ENCODE results near the gene OPRM1.

Gene OPRM1

GRCh38 chr6:154289818-154290508 lies 250.9 kb downstream of the OPRM1 start:
- Histone ChIP-seq H3K36me3 (no peaks in the 10 kb centered on the region), H3K27me3 (no peaks in the 10 kb centered on the region), H3K4me1 (no peaks in the 10 kb centered on the region), H3K9me3 (no peaks in the 10 kb centered on the region), H3K4me3 (ENCODE audit: low read depth, low read length) (no peak overlapping the region)
- DNase-seq = no peak
- TF ChIP-seq, protein P1, sequence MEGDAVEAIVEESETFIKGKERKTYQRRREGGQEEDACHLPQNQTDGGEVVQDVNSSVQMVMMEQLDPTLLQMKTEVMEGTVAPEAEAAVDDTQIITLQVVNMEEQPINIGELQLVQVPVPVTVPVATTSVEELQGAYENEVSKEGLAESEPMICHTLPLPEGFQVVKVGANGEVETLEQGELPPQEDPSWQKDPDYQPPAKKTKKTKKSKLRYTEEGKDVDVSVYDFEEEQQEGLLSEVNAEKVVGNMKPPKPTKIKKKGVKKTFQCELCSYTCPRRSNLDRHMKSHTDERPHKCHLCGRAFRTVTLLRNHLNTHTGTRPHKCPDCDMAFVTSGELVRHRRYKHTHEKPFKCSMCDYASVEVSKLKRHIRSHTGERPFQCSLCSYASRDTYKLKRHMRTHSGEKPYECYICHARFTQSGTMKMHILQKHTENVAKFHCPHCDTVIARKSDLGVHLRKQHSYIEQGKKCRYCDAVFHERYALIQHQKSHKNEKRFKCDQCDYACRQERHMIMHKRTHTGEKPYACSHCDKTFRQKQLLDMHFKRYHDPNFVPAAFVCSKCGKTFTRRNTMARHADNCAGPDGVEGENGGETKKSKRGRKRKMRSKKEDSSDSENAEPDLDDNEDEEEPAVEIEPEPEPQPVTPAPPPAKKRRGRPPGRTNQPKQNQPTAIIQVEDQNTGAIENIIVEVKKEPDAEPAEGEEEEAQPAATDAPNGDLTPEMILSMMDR (IDR thresholded peaks at IDR 0.05; ENCODE audit: low read depth, low read length) = no peak

DNA sequence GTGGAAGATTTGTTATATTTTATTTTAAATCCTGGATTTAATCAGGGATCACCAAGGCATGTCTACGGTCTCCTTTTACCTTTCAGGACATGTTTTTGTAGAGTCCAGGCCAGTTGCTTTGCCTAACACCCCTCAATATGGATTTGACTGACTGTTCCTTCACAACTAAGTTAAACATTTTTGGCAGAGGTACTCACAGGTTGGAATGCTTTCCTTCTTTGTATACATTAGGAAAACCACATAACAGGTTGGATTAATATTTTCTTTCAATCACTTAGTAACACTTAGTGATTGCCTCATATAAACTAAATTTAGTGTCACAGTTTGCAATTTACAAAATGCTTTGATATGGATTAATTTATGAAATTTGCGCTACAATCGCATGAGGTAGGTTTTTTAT lies 253.0 kb downstream of the OPRM1 start:
- DNase-seq = no peak
- TF ChIP-seq, protein P1 (IDR thresholded peaks at IDR 0.05; ENCODE audit: low read depth, low read length) = no peak
- Histone ChIP-seq H3K4me3 (ENCODE audit: low read depth, low read length) (no peak overlapping the region), H3K9me3 (no peaks in the 10 kb centered on the region), H3K4me1 (no peaks in the 10 kb centered on the region), H3K36me3 (no peaks in the 10 kb centered on the region), H3K27me3 (no peaks in the 10 kb centered on the region)

DNA sequence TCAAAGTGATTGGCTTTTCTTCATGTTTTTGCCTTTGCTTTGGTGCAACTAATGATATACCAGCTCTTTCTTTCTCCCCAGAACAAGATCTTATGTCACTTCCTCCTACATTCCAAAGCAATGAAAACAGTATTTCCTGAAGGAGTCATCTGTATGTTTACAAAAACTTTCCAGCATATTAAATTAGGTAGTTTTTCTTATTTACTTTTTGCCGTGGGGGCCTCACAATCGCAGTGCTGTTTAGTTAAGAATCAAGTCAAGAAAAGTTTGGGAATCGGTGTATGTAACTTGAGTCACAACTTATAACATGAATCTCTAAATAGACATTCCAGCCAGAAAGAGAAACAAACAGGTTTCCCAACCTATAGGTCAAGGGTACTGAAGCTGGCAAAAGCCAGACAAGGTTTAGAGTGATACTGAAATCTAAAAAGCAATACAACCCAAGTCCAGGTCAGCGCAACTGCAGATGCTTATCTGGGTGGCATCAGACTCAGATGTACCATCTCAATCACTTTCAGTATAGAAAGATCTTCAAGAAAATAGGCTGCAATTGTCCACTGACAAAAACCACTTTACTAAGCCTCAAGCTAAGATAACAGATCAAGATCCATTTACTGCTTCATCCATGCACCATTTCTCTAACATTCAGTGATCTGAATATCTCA lies 253.9 kb downstream of the OPRM1 start:
- Histone ChIP-seq H3K36me3 (no peaks in the 10 kb centered on the region), H3K4me3 (ENCODE audit: low read depth, low read length) (no peak overlapping the region), H3K27me3 (no peaks in the 10 kb centered on the region), H3K9me3 (no peaks in the 10 kb centered on the region), H3K4me1 (no peaks in the 10 kb centered on the region)
- no peak for DNase-seq
- TF ChIP-seq, protein P1 (IDR thresholded peaks at IDR 0.05; ENCODE audit: low read depth, low read length) = no peak

DNA sequence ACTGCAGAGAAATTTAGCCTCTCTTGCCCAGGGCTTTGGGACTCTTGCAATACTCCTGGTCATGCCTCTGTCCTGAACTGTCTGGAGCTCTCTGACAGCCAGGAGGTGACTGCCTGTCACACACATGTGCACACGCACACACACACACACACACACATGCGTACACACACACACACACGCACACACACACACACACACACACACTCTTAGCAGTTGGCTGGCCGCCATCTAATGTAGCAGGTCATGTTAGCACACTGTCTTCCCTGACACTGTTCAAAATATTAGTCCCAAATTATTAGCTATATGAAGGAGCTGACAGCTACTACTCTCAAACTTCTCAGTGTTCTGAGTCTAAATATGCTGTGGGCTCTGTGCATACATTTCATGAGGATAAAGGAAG lies 256.7 kb downstream of the OPRM1 start:
- Histone ChIP-seq H3K27me3 (no peaks in the 10 kb centered on the region), H3K4me1 (no peaks in the 10 kb centered on the region), H3K4me3 (ENCODE audit: low read depth, low read length) (no peak overlapping the region), H3K36me3 (no peaks in the 10 kb centered on the region), H3K9me3 (no peaks in the 10 kb centered on the region)
- no peak for DNase-seq
- TF ChIP-seq, protein P1 (IDR thresholded peaks at IDR 0.05; ENCODE audit: low read depth, low read length) = no peak
